ENCODE measurements around the gene CDH23.

Gene CDH23

GRCh38 chr10:71467161-71467560 is 70.4 kb downstream of the CDH23 start:
- no peak for DNase-seq (ENCODE audit: low read depth)

- DNase-seq (ENCODE audit: low read depth) = no peak
These were observed 71.0 kb downstream of the CDH23 start for GRCh38 chr10:71467569-71468362.

GRCh38 chr10:71468363-71469094 is 71.8 kb downstream of the CDH23 start:
- no peak for DNase-seq (ENCODE audit: low read depth)

- no peak for DNase-seq (ENCODE audit: low read depth)
These were observed 74.3 kb downstream of the CDH23 start for GRCh38 chr10:71471006-71471405.

GRCh38 chr10:71471957-71472365 is 75.2 kb downstream of the CDH23 start:
- DNase-seq (ENCODE audit: low read depth) = no peak

GRCh38 chr10:71472466-71472865 is 75.7 kb downstream of the CDH23 start:
- no peak for DNase-seq (ENCODE audit: low read depth)

- no peak for DNase-seq (ENCODE audit: low read depth)
These were observed 76.2 kb downstream of the CDH23 start for GRCh38 chr10:71472912-71473311.

- no peak for DNase-seq (ENCODE audit: low read depth)
These were observed 77.2 kb downstream of the CDH23 start for GRCh38 chr10:71473671-71474599.

GRCh38 chr10:71474702-71475242 is 78.1 kb downstream of the CDH23 start:
- DNase-seq (ENCODE audit: low read depth) = no peak

- DNase-seq (ENCODE audit: low read depth) = no peak
These were observed 78.6 kb downstream of the CDH23 start for GRCh38 chr10:71475243-71475871.

GRCh38 chr10:71476228-71477011 is 79.7 kb downstream of the CDH23 start:
- no peak for DNase-seq (ENCODE audit: low read depth)

GRCh38 chr10:71478173-71478572 is 81.5 kb downstream of the CDH23 start:
- DNase-seq (ENCODE audit: low read depth) = no peak

- DNase-seq (ENCODE audit: low read depth) = no peak
These were observed 82.2 kb downstream of the CDH23 start for GRCh38 chr10:71478813-71479365.

GRCh38 chr10:71479831-71480230 is 83.1 kb downstream of the CDH23 start:
- DNase-seq (ENCODE audit: low read depth) = no peak

GRCh38 chr10:71480662-71481061 is 83.9 kb downstream of the CDH23 start:
- no peak for DNase-seq (ENCODE audit: low read depth)

GRCh38 chr10:71481746-71482410 is 85.2 kb downstream of the CDH23 start:
- DNase-seq (ENCODE audit: low read depth) = no peak

GRCh38 chr10:71482620-71483019 is 85.9 kb downstream of the CDH23 start:
- no peak for DNase-seq (ENCODE audit: low read depth)

GRCh38 chr10:71483135-71483534 is 86.4 kb downstream of the CDH23 start:
- no peak for DNase-seq (ENCODE audit: low read depth)

GRCh38 chr10:71483885-71484751 is 87.4 kb downstream of the CDH23 start:
- DNase-seq (ENCODE audit: low read depth) = no peak
